Panc1 (cell line): ENCODE measurements around the gene CROCC2. TPM values are rescaled to one million over a fixed set of nuclear protein-coding genes. Genes with fewer than 3 reads are reported as not detected.
A peak's percentile ranks its signal among the peaks of the same experiment; 100 is the strongest.

Source experiments
- ATAC-seq: fragments of 200-7000 bp; cut with Tn5 transposase; 2 replicates; pipeline ENCODE4 v1.9.1; 2020; ENCODE audit warnings: mild to moderate bottlenecking, moderate library complexity
- BruUV-seq: library from RNA; stranded (reverse); fragments of 400-500 nt; replicated peaks from 2 replicates; lab custom pipeline; 2021; lab: Mats Ljungman, UMichigan
- CTCF ChIA-PET: fragments of 300-600 bp; sonication (Branson Sonifier 250); formaldehyde crosslinking; loops from one replicate; lab custom pipeline; 2022; ENCODE audit warnings: antibody characterized with exemption; lab: Charles Lee
- POLR2A ChIA-PET: fragments of 300-600 bp; sonication (Branson Sonifier 250); formaldehyde crosslinking; loops from one replicate; lab custom pipeline; 2022; ENCODE audit warnings: antibody characterized with exemption; lab: Charles Lee
- DNase-seq: peaks from one replicate; pipeline ENCODE4 v3.0.0-alpha.2; 2010; ENCODE audit warnings: low read depth, low spot score
- H3K27ac ChIP-seq: 2 replicates; pipeline ENCODE4 v1.5.1; 2011; ENCODE audit warnings: mild to moderate bottlenecking, low read length, inconsistent platforms
- H3K27me3 ChIP-seq: fragments of 200-500 bp; sonication (Bioruptor generic); 2 replicates; pipeline ENCODE4 v1.6.0; 2014; ENCODE audit warnings: low read length, inconsistent platforms; ENCODE audit not compliant: control insufficient read depth, insufficient read depth
- H3K36me3 ChIP-seq: fragments of 200-500 bp; sonication (Bioruptor generic); 2 replicates; pipeline ENCODE4 v1.5.1; 2014; ENCODE audit warnings: inconsistent platforms, mild to moderate bottlenecking, low read length, moderate library complexity; ENCODE audit not compliant: control insufficient read depth, insufficient read depth
- H3K4me1 ChIP-seq: 2 replicates; pipeline ENCODE4 v1.5.1; 2011; ENCODE audit warnings: inconsistent platforms, mild to moderate bottlenecking, low read length, moderate library complexity; ENCODE audit not compliant: control insufficient read depth, insufficient read depth
- H3K4me3 ChIP-seq, 2 experiments: 2 replicates each; pipeline ENCODE4 v1.5.1; 2011 to 2012; ENCODE audit warnings: low read depth in 2 of 2, low read length in 2 of 2, mild to moderate bottlenecking in 2 of 2, inconsistent platforms in 1 of 2, moderate library complexity in 1 of 2
- H3K9me3 ChIP-seq: fragments of 200-500 bp; sonication (Bioruptor generic); 2 replicates; pipeline ENCODE4 v1.5.1; 2014; ENCODE audit warnings: low read depth, mild to moderate bottlenecking, inconsistent platforms, low read length, moderate library complexity; ENCODE audit not compliant: control insufficient read depth, insufficient read depth
- POLR2AphosphoS5 ChIP-seq: IDR thresholded peaks from 2 replicates; pipeline ENCODE4 v1.6.1; 2012; ENCODE audit warnings: mild to moderate bottlenecking, low read depth, low read length, moderate library complexity
- SIN3A ChIP-seq: IDR thresholded peaks from 2 replicates; pipeline ENCODE4 v1.6.1; 2012; ENCODE audit warnings: low read depth, mild to moderate bottlenecking, low read length, moderate library complexity, borderline replicate concordance; ENCODE audit not compliant: insufficient read depth
- TCF7L2 ChIP-seq: IDR thresholded peaks from 2 replicates; pipeline ENCODE4 v1.6.1; 2011; ENCODE audit warnings: mild to moderate bottlenecking, low read depth, low read length, inconsistent platforms
- in situ Hi-C: cut with HindIII; loops from 2 replicates; pipeline ENCODE4 v1.10.0; 2016; ENCODE audit warnings: low sequenced_read_pairs, low pct_unique_long_range_greater_than_20kb
- intact Hi-C: fragments of 100-400 bp; cut with micrococcal nuclease; formaldehyde crosslinking; loops from one replicate; pipeline ENCODE4 v1.10.0; 2022; ENCODE audit not compliant: unreplicated experiment
- total RNA-seq: library from RNA; stranded (reverse); gene quantifications from one replicate; pipeline ENCODE4 v1.2.1, GENCODE V29; 2021; ENCODE audit not compliant: unreplicated experiment
- TF ChIP-seq, protein P1 (sequence below): fragments of 450-650 bp; IDR thresholded peaks from 2 replicates; pipeline ENCODE4 v1.5.1; 2017; ENCODE audit warnings: mild to moderate bottlenecking
- TF ChIP-seq, protein P2 (sequence below), 2 experiments: IDR thresholded peaks; 2 replicates each; pipeline ENCODE4 v1.6.1; 2011 to 2012; ENCODE audit warnings: low read depth in 2 of 2, control low read depth in 1 of 2, low read length in 1 of 2, mild to moderate bottlenecking in 1 of 2, moderate library complexity in 1 of 2; ENCODE audit not compliant: insufficient read depth in 1 of 2

CROCC2 gene
- total RNA-seq, 1 experiment from 2014 or later: 0.23 TPM

GRCh38 chr2:240919786-240920782 is 13.9 kb downstream of the CROCC2 start:
- TF ChIP-seq POLR2AphosphoS5: no peak
- TF ChIP-seq TCF7L2: no peak
- TF ChIP-seq, protein P1, sequence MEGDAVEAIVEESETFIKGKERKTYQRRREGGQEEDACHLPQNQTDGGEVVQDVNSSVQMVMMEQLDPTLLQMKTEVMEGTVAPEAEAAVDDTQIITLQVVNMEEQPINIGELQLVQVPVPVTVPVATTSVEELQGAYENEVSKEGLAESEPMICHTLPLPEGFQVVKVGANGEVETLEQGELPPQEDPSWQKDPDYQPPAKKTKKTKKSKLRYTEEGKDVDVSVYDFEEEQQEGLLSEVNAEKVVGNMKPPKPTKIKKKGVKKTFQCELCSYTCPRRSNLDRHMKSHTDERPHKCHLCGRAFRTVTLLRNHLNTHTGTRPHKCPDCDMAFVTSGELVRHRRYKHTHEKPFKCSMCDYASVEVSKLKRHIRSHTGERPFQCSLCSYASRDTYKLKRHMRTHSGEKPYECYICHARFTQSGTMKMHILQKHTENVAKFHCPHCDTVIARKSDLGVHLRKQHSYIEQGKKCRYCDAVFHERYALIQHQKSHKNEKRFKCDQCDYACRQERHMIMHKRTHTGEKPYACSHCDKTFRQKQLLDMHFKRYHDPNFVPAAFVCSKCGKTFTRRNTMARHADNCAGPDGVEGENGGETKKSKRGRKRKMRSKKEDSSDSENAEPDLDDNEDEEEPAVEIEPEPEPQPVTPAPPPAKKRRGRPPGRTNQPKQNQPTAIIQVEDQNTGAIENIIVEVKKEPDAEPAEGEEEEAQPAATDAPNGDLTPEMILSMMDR: no peak
- TF ChIP-seq SIN3A: no peak
- TF ChIP-seq, protein P2, sequence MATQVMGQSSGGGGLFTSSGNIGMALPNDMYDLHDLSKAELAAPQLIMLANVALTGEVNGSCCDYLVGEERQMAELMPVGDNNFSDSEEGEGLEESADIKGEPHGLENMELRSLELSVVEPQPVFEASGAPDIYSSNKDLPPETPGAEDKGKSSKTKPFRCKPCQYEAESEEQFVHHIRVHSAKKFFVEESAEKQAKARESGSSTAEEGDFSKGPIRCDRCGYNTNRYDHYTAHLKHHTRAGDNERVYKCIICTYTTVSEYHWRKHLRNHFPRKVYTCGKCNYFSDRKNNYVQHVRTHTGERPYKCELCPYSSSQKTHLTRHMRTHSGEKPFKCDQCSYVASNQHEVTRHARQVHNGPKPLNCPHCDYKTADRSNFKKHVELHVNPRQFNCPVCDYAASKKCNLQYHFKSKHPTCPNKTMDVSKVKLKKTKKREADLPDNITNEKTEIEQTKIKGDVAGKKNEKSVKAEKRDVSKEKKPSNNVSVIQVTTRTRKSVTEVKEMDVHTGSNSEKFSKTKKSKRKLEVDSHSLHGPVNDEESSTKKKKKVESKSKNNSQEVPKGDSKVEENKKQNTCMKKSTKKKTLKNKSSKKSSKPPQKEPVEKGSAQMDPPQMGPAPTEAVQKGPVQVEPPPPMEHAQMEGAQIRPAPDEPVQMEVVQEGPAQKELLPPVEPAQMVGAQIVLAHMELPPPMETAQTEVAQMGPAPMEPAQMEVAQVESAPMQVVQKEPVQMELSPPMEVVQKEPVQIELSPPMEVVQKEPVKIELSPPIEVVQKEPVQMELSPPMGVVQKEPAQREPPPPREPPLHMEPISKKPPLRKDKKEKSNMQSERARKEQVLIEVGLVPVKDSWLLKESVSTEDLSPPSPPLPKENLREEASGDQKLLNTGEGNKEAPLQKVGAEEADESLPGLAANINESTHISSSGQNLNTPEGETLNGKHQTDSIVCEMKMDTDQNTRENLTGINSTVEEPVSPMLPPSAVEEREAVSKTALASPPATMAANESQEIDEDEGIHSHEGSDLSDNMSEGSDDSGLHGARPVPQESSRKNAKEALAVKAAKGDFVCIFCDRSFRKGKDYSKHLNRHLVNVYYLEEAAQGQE (IDR thresholded peaks at IDR 0.05; ENCODE audit: insufficient read depth in 1 of 2, low read depth in 2 of 2, low read length in 1 of 2): no peak
- BruUV-seq: no TSS peak
- ChIA-PET POLR2A (interaction anchor here (0.6 kb wide), 1 partner anchor 598 kb away, joined by 20 read pairs; no protein-coding TSS in a partner anchor), CTCF (interaction anchor here (0.6 to 1.1 kb wide), 2 partner anchors 16 to 69 kb away, joined by 3 to 5 read pairs; no protein-coding TSS in a partner anchor)
- Histone ChIP-seq H3K9me3 (no peaks in the 10 kb centered on the region), H3K27me3 (no peaks in the 10 kb centered on the region), H3K27ac (no peak overlapping the region), H3K4me3 (no peak overlapping the region), H3K36me3 (no peaks in the 10 kb centered on the region), H3K4me1 (peaks cover 64% of the 10 kb centered on the region)
- intact Hi-C loops: no loop called here
- DNase-seq: no peak
- in situ Hi-C loops: no loop called here
- no peak for ATAC-seq

DNA sequence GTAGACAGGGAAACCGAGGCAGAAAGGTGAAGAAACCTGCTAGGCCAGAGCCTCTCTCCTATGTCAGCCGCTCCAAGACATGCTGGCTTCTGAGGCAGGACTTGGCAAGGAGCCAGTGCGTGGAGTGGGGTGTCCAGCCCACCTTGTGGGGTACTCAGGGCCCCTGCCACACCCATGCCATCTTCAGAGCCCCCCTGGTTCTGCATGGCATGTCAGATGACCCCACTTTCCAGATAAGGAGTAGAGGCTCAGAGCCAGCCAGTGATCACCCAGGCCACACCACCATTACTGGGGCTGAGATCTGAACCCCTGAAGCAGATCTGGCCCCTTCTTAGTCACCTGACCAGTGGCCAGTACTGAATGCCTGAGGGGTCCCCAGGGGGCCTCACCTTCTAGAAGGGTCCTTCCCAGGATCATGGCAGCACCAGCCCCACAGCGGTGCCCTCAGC is 14.7 kb downstream of the CROCC2 start:
- peaks cover 64% of the 10 kb centered on the region for H3K4me1 ChIP-seq
- ChIA-PET POLR2A (no interaction called here), CTCF (no interaction called here)
- intact Hi-C loops: no loop called here
- H3K9me3 ChIP-seq: no peaks in the 10 kb centered on the region
- H3K27me3 ChIP-seq: no peaks in the 10 kb centered on the region
- BruUV-seq: no TSS peak
- TF ChIP-seq SIN3A: no peak
- TF ChIP-seq, protein P2 (IDR thresholded peaks at IDR 0.05; ENCODE audit: insufficient read depth in 1 of 2, low read depth in 2 of 2, low read length in 1 of 2): no peak
- no peak overlapping the region for H3K4me3 ChIP-seq
- H3K36me3 ChIP-seq: no peaks in the 10 kb centered on the region
- H3K27ac ChIP-seq: peak overlapping the region; percentile 53
- ATAC-seq: no peak
- no peak for DNase-seq
- in situ Hi-C loops: no loop called here
